Adipose tissue (tissue), 3 donors: ENCODE data around the gene CUEDC1. TPM values are rescaled to one million over a fixed set of nuclear protein-coding genes. Genes with fewer than 3 reads are reported as not detected.

Source experiments
- polyA plus RNA-seq, 3 donors: library from polyadenylated mRNA; stranded (reverse); fragments of 200-250 nt; gene quantifications; one replicate each; pipeline ENCODE4 v1.2.3, GENCODE V29; 2013
- donor health status: healthy with polysubstance abuse.
- donor health status: Bipolar disorder and iron deficiency.
- donor health status: healthy.

CUEDC1 gene
- polyA plus RNA-seq, 3 donors: 14.6 to 46.2 (median 23.0) TPM

Other genes starting within 250 kb of the CUEDC1 start
- gene CCDC182, start 210.1 kb downstream of the CUEDC1 start, polyA plus RNA-seq: not detected
- 10 to 100 TPM; 20.9 to 36.6 (median 25.7) TPM for gene MRPS23, start 105.4 kb downstream of the CUEDC1 start, polyA plus RNA-seq
- gene VEZF1, start 32.8 kb upstream of the CUEDC1 start, polyA plus RNA-seq: 10 to 100 TPM; 18.2 to 23.9 (median 20.8) TPM
- 100 to 1,000 TPM in 2 of 3 donors, 10 to 100 TPM in 1; 43.4 to 130 (median 111) TPM for gene SRSF1, start 51.8 kb upstream of the CUEDC1 start, polyA plus RNA-seq
- gene DYNLL2, start 128.0 kb upstream of the CUEDC1 start, polyA plus RNA-seq: 10 to 100 TPM; 11.1 to 39.3 (median 16.7) TPM
- gene OR4D1, start 193.0 kb upstream of the CUEDC1 start, polyA plus RNA-seq: under 1 TPM in 2 of 3 donors, not detected in 1; 0.01 to 0.11 TPM
- gene OR4D2, start 211.6 kb upstream of the CUEDC1 start, polyA plus RNA-seq: not detected
- gene EPX, start 237.3 kb upstream of the CUEDC1 start, polyA plus RNA-seq: not detected